ENCODE results near the gene TRIM67. TPM values are rescaled to one million over a fixed set of nuclear protein-coding genes. Genes with fewer than 3 reads are reported as not detected.

Gene TRIM67
- total and polyA plus RNA-seq, 2 experiments from 2014 or later: 0.13 TPM; not detected in 1

DNA sequence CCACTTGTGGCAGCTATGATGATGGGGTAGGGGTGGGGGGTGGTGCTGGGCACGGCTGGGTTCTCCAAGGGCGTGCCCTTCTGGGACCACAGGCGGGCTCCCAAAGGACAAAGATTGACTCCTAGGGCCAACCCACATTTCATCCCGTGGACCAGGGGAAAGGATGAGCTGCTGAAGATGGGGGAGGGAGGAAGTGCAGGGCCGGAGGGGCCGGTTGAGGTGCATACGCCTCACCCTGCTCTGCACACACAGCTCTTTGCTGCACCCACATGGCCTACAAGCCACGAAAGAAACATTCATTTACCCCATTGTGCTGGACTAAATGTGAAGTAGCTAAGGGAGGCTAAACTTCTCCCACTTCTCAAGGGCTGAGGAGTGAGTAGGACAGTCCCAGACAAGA is 45.0 kb downstream of the TRIM67 start:
- Histone ChIP-seq H3K27me3 (no peaks in the 10 kb centered on the region), H3K9me3 (ENCODE audit: low read depth) (no peaks in the 10 kb centered on the region), H3K79me2 (no peaks in the 10 kb centered on the region), H3K4me3 (no peak overlapping the region), H3K9me2 (replicated peaks; ENCODE audit: insufficient read depth) (no peaks in the 10 kb centered on the region), H3K4me1 (ENCODE audit: insufficient read depth) (no peaks in the 10 kb centered on the region), H2AFZ (no peak overlapping the region), H3K36me3 (replicated peaks; ENCODE audit: insufficient read depth, low read depth) (no peaks in the 10 kb centered on the region), H4K20me1 (ENCODE audit: insufficient read depth, poor library complexity, severe bottlenecking) (no peaks in the 10 kb centered on the region), H3K4me2 (no peak overlapping the region), H3K27ac (no peak overlapping the region)
- 62% methylated on average over 8 of the region's 8 CpGs for WGBS (ENCODE audit: low lambda C conversion rate, missing lambda C conversion rate)
- no peak for DNase-seq (ENCODE audit: low spot score)
- TF ChIP-seq EZH2phosphoT487 (IDR thresholded peaks at IDR 0.05; ENCODE audit: low read depth, severe bottlenecking, unreplicated experiment): no peak
- TF ChIP-seq, protein P1, sequence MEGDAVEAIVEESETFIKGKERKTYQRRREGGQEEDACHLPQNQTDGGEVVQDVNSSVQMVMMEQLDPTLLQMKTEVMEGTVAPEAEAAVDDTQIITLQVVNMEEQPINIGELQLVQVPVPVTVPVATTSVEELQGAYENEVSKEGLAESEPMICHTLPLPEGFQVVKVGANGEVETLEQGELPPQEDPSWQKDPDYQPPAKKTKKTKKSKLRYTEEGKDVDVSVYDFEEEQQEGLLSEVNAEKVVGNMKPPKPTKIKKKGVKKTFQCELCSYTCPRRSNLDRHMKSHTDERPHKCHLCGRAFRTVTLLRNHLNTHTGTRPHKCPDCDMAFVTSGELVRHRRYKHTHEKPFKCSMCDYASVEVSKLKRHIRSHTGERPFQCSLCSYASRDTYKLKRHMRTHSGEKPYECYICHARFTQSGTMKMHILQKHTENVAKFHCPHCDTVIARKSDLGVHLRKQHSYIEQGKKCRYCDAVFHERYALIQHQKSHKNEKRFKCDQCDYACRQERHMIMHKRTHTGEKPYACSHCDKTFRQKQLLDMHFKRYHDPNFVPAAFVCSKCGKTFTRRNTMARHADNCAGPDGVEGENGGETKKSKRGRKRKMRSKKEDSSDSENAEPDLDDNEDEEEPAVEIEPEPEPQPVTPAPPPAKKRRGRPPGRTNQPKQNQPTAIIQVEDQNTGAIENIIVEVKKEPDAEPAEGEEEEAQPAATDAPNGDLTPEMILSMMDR (IDR thresholded peaks at IDR 0.05; ENCODE audit: poor library complexity): peak; percentile 24

GRCh38 chr1:231207437-231207836 is 45.6 kb downstream of the TRIM67 start:
- H3K27ac ChIP-seq: no peak overlapping the region
- H2AFZ ChIP-seq: no peak overlapping the region
- H3K4me3 ChIP-seq: no peak overlapping the region
- no peaks in the 10 kb centered on the region for H3K36me3 ChIP-seq (replicated peaks; ENCODE audit: insufficient read depth, low read depth)
- DNase-seq (ENCODE audit: low spot score): no peak
- no peaks in the 10 kb centered on the region for H4K20me1 ChIP-seq (ENCODE audit: insufficient read depth, poor library complexity, severe bottlenecking)
- no peaks in the 10 kb centered on the region for H3K79me2 ChIP-seq
- no peaks in the 10 kb centered on the region for H3K4me1 ChIP-seq (ENCODE audit: insufficient read depth)
- TF ChIP-seq, protein P1 (IDR thresholded peaks at IDR 0.05; ENCODE audit: poor library complexity): no peak
- no peak for TF ChIP-seq EZH2phosphoT487 (IDR thresholded peaks at IDR 0.05; ENCODE audit: low read depth, severe bottlenecking, unreplicated experiment)
- no peak for TF ChIP-seq EZH2 (IDR thresholded peaks at IDR 0.05; ENCODE audit: borderline replicate concordance)
- no peak overlapping the region for H3K4me2 ChIP-seq
- H3K9me3 ChIP-seq (ENCODE audit: low read depth): no peaks in the 10 kb centered on the region
- no peaks in the 10 kb centered on the region for H3K9me2 ChIP-seq (replicated peaks; ENCODE audit: insufficient read depth)
- WGBS (ENCODE audit: low lambda C conversion rate, missing lambda C conversion rate): 80% methylated on average over 3 of the region's 3 CpGs
- H3K27me3 ChIP-seq: no peaks in the 10 kb centered on the region

- no peak for TF ChIP-seq EZH2 (IDR thresholded peaks at IDR 0.05; ENCODE audit: borderline replicate concordance)
- no peak for TF ChIP-seq EZH2phosphoT487 (IDR thresholded peaks at IDR 0.05; ENCODE audit: low read depth, severe bottlenecking, unreplicated experiment)
- TF ChIP-seq, protein P1 (IDR thresholded peaks at IDR 0.05; ENCODE audit: poor library complexity): no peak
- Histone ChIP-seq H3K27me3 (no peaks in the 10 kb centered on the region), H3K4me3 (no peak overlapping the region), H3K4me1 (ENCODE audit: insufficient read depth) (no peaks in the 10 kb centered on the region), H3K9me2 (replicated peaks; ENCODE audit: insufficient read depth) (no peaks in the 10 kb centered on the region), H2AFZ (no peak overlapping the region), H3K79me2 (no peaks in the 10 kb centered on the region), H3K27ac (no peak overlapping the region), H4K20me1 (ENCODE audit: insufficient read depth, poor library complexity, severe bottlenecking) (no peaks in the 10 kb centered on the region), H3K4me2 (no peak overlapping the region), H3K36me3 (replicated peaks; ENCODE audit: insufficient read depth, low read depth) (no peaks in the 10 kb centered on the region), H3K9me3 (ENCODE audit: low read depth) (no peaks in the 10 kb centered on the region)
- DNase-seq (ENCODE audit: low spot score): no peak
- WGBS (ENCODE audit: low lambda C conversion rate, missing lambda C conversion rate): 90% methylated on average over 14 of the region's 14 CpGs
Measured at GRCh38 chr1:231208980-231209379, 47.1 kb downstream of the TRIM67 start.

DNA sequence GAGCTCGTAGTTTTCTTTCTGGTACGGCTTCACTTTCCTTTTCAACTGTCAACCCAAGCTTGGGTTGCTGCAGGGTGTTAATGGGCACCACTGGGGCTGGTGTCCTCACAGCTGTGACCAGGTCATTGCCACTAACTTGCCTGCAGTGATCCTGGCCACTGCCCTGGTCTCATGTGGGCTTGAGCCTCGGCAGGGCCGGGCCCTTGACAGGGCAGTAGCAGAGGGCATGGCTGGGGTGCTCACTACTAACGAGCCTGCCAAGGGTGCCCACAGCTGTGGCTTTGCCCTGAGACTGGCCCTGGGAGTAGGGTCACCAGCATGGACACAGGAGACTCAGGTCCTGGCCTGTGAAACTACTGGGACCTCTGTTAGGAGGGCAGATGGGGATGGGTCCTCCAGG is 47.7 kb downstream of the TRIM67 start:
- Histone ChIP-seq H3K27ac (no peak overlapping the region), H3K36me3 (replicated peaks; ENCODE audit: insufficient read depth, low read depth) (no peaks in the 10 kb centered on the region), H3K79me2 (no peaks in the 10 kb centered on the region), H2AFZ (no peak overlapping the region), H3K4me3 (no peak overlapping the region), H3K4me2 (no peak overlapping the region), H3K9me2 (replicated peaks; ENCODE audit: insufficient read depth) (no peaks in the 10 kb centered on the region), H3K27me3 (no peaks in the 10 kb centered on the region), H4K20me1 (ENCODE audit: insufficient read depth, poor library complexity, severe bottlenecking) (no peaks in the 10 kb centered on the region), H3K4me1 (ENCODE audit: insufficient read depth) (no peaks in the 10 kb centered on the region), H3K9me3 (ENCODE audit: low read depth) (no peaks in the 10 kb centered on the region)
- WGBS (ENCODE audit: low lambda C conversion rate, missing lambda C conversion rate): 88% methylated on average over 5 of the region's 5 CpGs
- TF ChIP-seq, protein P1 (IDR thresholded peaks at IDR 0.05; ENCODE audit: poor library complexity): no peak
- TF ChIP-seq EZH2phosphoT487 (IDR thresholded peaks at IDR 0.05; ENCODE audit: low read depth, severe bottlenecking, unreplicated experiment) (no peak), EZH2 (IDR thresholded peaks at IDR 0.05; ENCODE audit: borderline replicate concordance) (no peak)
- no peak for DNase-seq (ENCODE audit: low spot score)

Measured in hepatocyte (in vitro differentiated cells).